ENCODE results near the gene TUT1. TPM values are rescaled to one million over a fixed set of nuclear protein-coding genes. Genes with fewer than 3 reads are reported as not detected.
A peak's percentile ranks its signal among the peaks of the same experiment; 100 is the strongest.

TUT1 gene
- total RNA-seq, 2 experiments from 2014 or later: 22.5 to 38.2 TPM

GRCh38 chr11:62593434-62594044 is 2.2 kb upstream of the TUT1 start:
- DNase-seq (ENCODE audit: low spot score): peak; percentile 73
- ChIA-PET POLR2A (interaction anchor here (1.3 to 3.3 kb wide), 5 partner anchors 7 to 71 kb away, joined by 3 to 37 read pairs (median 30); partner anchors contain the start of genes B3GAT3, C11orf98, CSKMT and EEF1G), CTCF (ENCODE audit: unreplicated experiment) (no interaction called here)
- peaks cover 4% of the 10 kb centered on the region; the same call in 1 of the 2 replicates for H4K20me1 ChIP-seq (ENCODE audit: insufficient read depth, low read length)
- no peak for TF ChIP-seq EZH2phosphoT487 (IDR thresholded peaks at IDR 0.05; ENCODE audit: borderline replicate concordance, low read depth, low read length)
- peak; percentile 83 for TF ChIP-seq CTCF (conservative IDR thresholded peaks at IDR 0.05; ENCODE audit: low read length)
- H3K79me2 ChIP-seq (ENCODE audit: insufficient read depth, low read depth, low read length): peaks cover 34% of the 10 kb centered on the region
- intact Hi-C loops (cut with micrococcal nuclease; ENCODE audit: unreplicated experiment): loop anchor here (5.0 to 10.0 kb wide), 3 partner anchors 74 to 241 kb away; partner anchors contain the start of genes C11orf98, CSKMT, HNRNPUL2 and STX5
- BruUV-seq (replicated peaks): no TSS peak
- H3K27ac ChIP-seq (ENCODE audit: low read depth, low read length, poor library complexity, severe bottlenecking): no peak overlapping the region
- no peak overlapping the region for H2AFZ ChIP-seq (ENCODE audit: low read length)
- H3K36me3 ChIP-seq (ENCODE audit: insufficient read depth, low read length): peaks cover 69% of the 10 kb centered on the region
- H3K4me1 ChIP-seq (ENCODE audit: insufficient read depth, low read length, poor library complexity, severe bottlenecking): peaks cover 36% of the 10 kb centered on the region
- H3K4me2 ChIP-seq (ENCODE audit: low read length): no peak overlapping the region; the same call in 1 of the 2 replicates
- H3K9me2 ChIP-seq (ENCODE audit: insufficient read depth, low read length): no peaks in the 10 kb centered on the region
- H3K9me3 ChIP-seq (ENCODE audit: low read length): no peaks in the 10 kb centered on the region
- H3K4me3 ChIP-seq (ENCODE audit: low read depth, low read length, poor library complexity, severe bottlenecking): no peak overlapping the region

- no peak overlapping the region for H3K4me3 ChIP-seq (ENCODE audit: low read depth, low read length, poor library complexity, severe bottlenecking)
- no peaks in the 10 kb centered on the region for H3K9me2 ChIP-seq (ENCODE audit: insufficient read depth, low read length)
- no peak overlapping the region for H2AFZ ChIP-seq (ENCODE audit: low read length)
- peak overlapping the region; percentile 80 for H3K4me2 ChIP-seq (ENCODE audit: low read length)
- peaks cover 33% of the 10 kb centered on the region for H3K4me1 ChIP-seq (ENCODE audit: insufficient read depth, low read length, poor library complexity, severe bottlenecking)
- no peaks in the 10 kb centered on the region for H4K20me1 ChIP-seq (ENCODE audit: insufficient read depth, low read length)
- BruUV-seq (replicated peaks): no TSS peak
- ChIA-PET POLR2A (interaction anchor here (1.3 to 3.3 kb wide), 6 partner anchors 8 to 71 kb away, joined by 3 to 37 read pairs (median 19); partner anchors contain the start of genes B3GAT3, C11orf98, CSKMT and EEF1G), CTCF (ENCODE audit: unreplicated experiment) (interaction anchor here (0.8 kb wide), 1 partner anchor 7 kb away, joined by 3 read pairs; no protein-coding TSS in a partner anchor)
- TF ChIP-seq CTCF (conservative IDR thresholded peaks at IDR 0.05; ENCODE audit: low read length) (no peak), EZH2phosphoT487 (IDR thresholded peaks at IDR 0.05; ENCODE audit: borderline replicate concordance, low read depth, low read length) (no peak)
- H3K9me3 ChIP-seq (ENCODE audit: low read length): no peaks in the 10 kb centered on the region
- no peak for DNase-seq (ENCODE audit: low spot score)
- H3K36me3 ChIP-seq (ENCODE audit: insufficient read depth, low read length): peaks cover 69% of the 10 kb centered on the region
- H3K27ac ChIP-seq (ENCODE audit: low read depth, low read length, poor library complexity, severe bottlenecking): peak overlapping the region; percentile 66
- peaks cover 29% of the 10 kb centered on the region; the same call in 1 of the 2 replicates for H3K79me2 ChIP-seq (ENCODE audit: insufficient read depth, low read depth, low read length)
- intact Hi-C loops (cut with micrococcal nuclease; ENCODE audit: unreplicated experiment): loop anchor here (5.0 to 10.0 kb wide), 3 partner anchors 74 to 242 kb away; partner anchors contain the start of genes C11orf98, CSKMT, HNRNPUL2 and STX5
Observed at GRCh38 chr11:62592989-62593421, 1.7 kb upstream of the TUT1 start.

All from OCI-LY7 (cell line).